ENCODE data around the gene FLNB. TPM values are rescaled to one million over a fixed set of nuclear protein-coding genes. Genes with fewer than 3 reads are reported as not detected.

The FLNB gene
- total and polyA plus RNA-seq, 2 of the 13 experiments (the other 11 are each of a cell fraction or from before 2014, with no cell fraction given), result 106 to 130 TPM

GRCh38 chr3:58157700-58158099, 149.5 kb downstream of the FLNB start:
- intact Hi-C loops (cut with micrococcal nuclease; ENCODE audit: unreplicated experiment) (no loop called here), in situ Hi-C loops (cut with HindIII; ENCODE audit: extremely low pct_ligation_motif_present, low pct_unique_long_range_greater_than_20kb) (no loop called here)
- Histone ChIP-seq H3K36me3 (replicated peaks in 1 of 2; ENCODE audit: control insufficient read depth in 1 of 2, insufficient read depth in 2 of 2, low read length in 2 of 2) (peaks cover 52 to 87% of the 10 kb centered on the region in 2 experiments), H3K9ac (ENCODE audit: insufficient read depth, low read depth, low read length) (no peak overlapping the region), H3K27me3 (ENCODE audit: control insufficient read depth in 1 of 2, insufficient read depth in 2 of 2, low read length in 2 of 2) (no peaks in the 10 kb centered on the region), H3K4me1 (ENCODE audit: insufficient read depth, low read length) (peaks cover 19% of the 10 kb centered on the region), H3K9me3 (ENCODE audit: low read length) (no peaks in the 10 kb centered on the region), H3K4me3 (replicated peaks in 1 of 3; ENCODE audit: insufficient read depth in 1 of 3, low read depth in 2 of 3, low read length in 3 of 3) (no peak overlapping the region), H4K20me1 (ENCODE audit: insufficient read depth, low read length) (no peaks in the 10 kb centered on the region), H3K27ac (ENCODE audit: extremely low read length, insufficient read depth, low read length) (no peak overlapping the region), H2AFZ (ENCODE audit: low read length) (no peak overlapping the region), H3K4me2 (ENCODE audit: low read depth, low read length) (no peak overlapping the region), H3K79me2 (ENCODE audit: insufficient read depth, low read length) (no peaks in the 10 kb centered on the region)
- ChIA-PET POLR2A (no interaction called here), CTCF (ENCODE audit: low intra/inter-chr PET ratio, low total read pairs) (no interaction called here)
- no peak for FAIRE-seq
- TF ChIP-seq RARG (CRISPR knock-in tag; IDR thresholded peaks at IDR 0.05; ENCODE audit: low read depth) (no peak), GATAD2A (CRISPR knock-in tag; IDR thresholded peaks at IDR 0.05) (no peak), TBP (CRISPR knock-in tag; IDR thresholded peaks at IDR 0.05) (no peak), ZNF850 (CRISPR knock-in tag; conservative IDR thresholded peaks at IDR 0.05) (no peak), RORA (CRISPR knock-in tag; IDR thresholded peaks at IDR 0.05) (no peak), SMARCE1 (IDR thresholded peaks at IDR 0.05; ENCODE audit: borderline replicate concordance) (no peak), ATF2 (CRISPR knock-in tag; IDR thresholded peaks at IDR 0.05) (no peak), MNT (IDR thresholded peaks at IDR 0.05) (no peak), ZNF614 (CRISPR knock-in tag; IDR thresholded peaks at IDR 0.05; ENCODE audit: borderline replicate concordance) (no peak), NFKBIZ (CRISPR knock-in tag; IDR thresholded peaks at IDR 0.05) (no peak)
- TF ChIP-seq, protein P1, sequence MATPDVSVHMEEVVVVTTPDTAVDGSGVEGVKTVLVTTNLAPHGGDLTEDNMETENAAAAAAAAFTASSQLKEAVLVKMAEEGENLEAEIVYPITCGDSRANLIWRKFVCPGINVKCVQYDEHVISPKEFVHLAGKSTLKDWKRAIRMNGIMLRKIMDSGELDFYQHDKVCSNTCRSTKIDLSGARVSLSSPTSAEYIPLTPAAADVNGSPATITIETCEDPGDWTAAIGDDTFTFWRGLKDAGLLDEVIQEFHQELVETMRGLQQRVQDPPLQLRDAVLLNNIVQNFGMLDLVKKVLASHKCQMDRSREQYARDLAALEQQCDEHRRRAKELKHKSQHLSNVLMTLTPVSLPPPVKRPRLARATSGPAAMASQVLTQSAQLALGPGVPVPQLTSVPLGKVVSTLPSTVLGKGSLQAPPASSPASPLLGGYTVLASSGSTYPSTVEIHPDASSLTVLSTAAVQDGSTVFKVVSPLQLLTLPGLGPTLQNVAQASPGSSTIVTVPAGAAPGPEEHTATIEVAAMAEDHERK (CRISPR knock-in tag; IDR thresholded peaks at IDR 0.05; ENCODE audit: low read depth), result no peak
- no TSS peak for BruUV-seq (replicated peaks)
- DNase-seq (ENCODE audit: low spot score), result no peak
- 98% methylated on average over 11 of the region's 11 CpGs for WGBS (ENCODE audit: low lambda C conversion rate)
- no peak for ATAC-seq
